Spleen (tissue), 11 donors: Measurements from ENCODE around the gene COBLL1. TPM values are rescaled to one million over a fixed set of nuclear protein-coding genes. Genes with fewer than 3 reads are reported as not detected.

Source experiments
- DNase-seq: peaks from one replicate; pipeline ENCODE4 v3.0.0-alpha.2; 2020
- H3K27ac ChIP-seq, 8 donors: fragments of 200-600 bp; sonication (generic) in 7 of 8; 1 replicate in 4 of 8; 2 replicates in 4 of 8; pipeline versions ENCODE4 v1.5.0 to v1.8.0; 2016 to 2021; ENCODE audit warnings: inconsistent platforms in 4 of 8, mild to moderate bottlenecking in 4 of 8, moderate library complexity in 1 of 8
- H3K27me3 ChIP-seq, 7 donors: fragments of 200-600 bp; sonication (generic) in 6 of 7; replicated peaks in 1 of 7; 1 replicate in 4 of 7; 2 replicates in 3 of 7; pipeline versions ENCODE4 v1.5.0 to v1.8.0; 2016 to 2021; ENCODE audit warnings: inconsistent platforms in 3 of 7, mild to moderate bottlenecking in 1 of 7
- H3K36me3 ChIP-seq, 6 donors: fragments of 200-600 bp; sonication (generic) in 5 of 6; 1 replicate in 4 of 6; 2 replicates in 2 of 6; pipeline versions ENCODE4 v1.5.0 to v1.8.0; 2016 to 2021; ENCODE audit warnings: inconsistent platforms in 2 of 6
- H3K4me1 ChIP-seq, 6 donors: fragments of 200-600 bp; sonication (generic) in 5 of 6; 1 replicate in 3 of 6; 2 replicates in 3 of 6; pipeline versions ENCODE4 v1.5.0 to v1.8.0; 2016 to 2021; ENCODE audit warnings: inconsistent platforms in 3 of 6
- H3K4me3 ChIP-seq, 8 donors: fragments of 200-600 bp; sonication (generic) in 7 of 8; 1 replicate in 4 of 8; 2 replicates in 4 of 8; pipeline versions ENCODE4 v1.5.0 to v1.8.0; 2016 to 2021; ENCODE audit warnings: inconsistent platforms in 4 of 8, mild to moderate bottlenecking in 4 of 8, moderate library complexity in 2 of 8
- H3K9me3 ChIP-seq, 8 donors: fragments of 200-600 bp; sonication (generic) in 7 of 8; 1 replicate in 4 of 8; 2 replicates in 4 of 8; pipeline versions ENCODE4 v1.5.0 to v1.8.0; 2016 to 2021; ENCODE audit warnings: inconsistent platforms in 4 of 8
- CTCF ChIP-seq, 11 experiments: fragments of 200-600 bp in 7 of 11; fragments of 450-650 bp in 4 of 11; sonication (generic) in 4 of 11; IDR thresholded peaks in 8 of 11; conservative IDR thresholded peaks in 3 of 11; 1 replicate in 7 of 11; 2 replicates in 4 of 11; pipeline versions ENCODE4 v1.4.0 to v1.8.0; 2016 to 2021; ENCODE audit warnings: antibody characterized with exemption in 11 of 11, inconsistent platforms in 4 of 11, mild to moderate bottlenecking in 1 of 11
- POLR2A ChIP-seq, 3 donors: fragments of 450-650 bp; IDR thresholded peaks; one replicate each; pipeline ENCODE4 v1.5.1; 2017; ENCODE audit warnings: antibody characterized with exemption in 3 of 3, mild to moderate bottlenecking in 1 of 3
- POLR2AphosphoS5 ChIP-seq, 3 donors: sonication (generic); formaldehyde crosslinking; IDR thresholded peaks; one replicate each; pipeline ENCODE4 v1.5.1; 2017; ENCODE audit warnings: antibody characterized with exemption in 3 of 3
- WGBS, 5 donors: extraction: QIAGEN DNeasy Blood & Tissue Kit in 3 of 5; methylation state at CpG; one replicate each; pipeline versions ENCODE4 v1.1.5 to v1.1.7; 2013 to 2018; 5-methylcytosine and 5-hydroxymethylcytosine counted together
- intact Hi-C: fragments of 100-400 bp; cut with DNase I; formaldehyde crosslinking; loops from one replicate; pipeline ENCODE4 v1.15.0; 2023; ENCODE audit warnings: low total_unique reads
- polyA plus RNA-seq, 3 donors: library from polyadenylated mRNA; stranded (reverse); fragments of 200-250 nt; gene quantifications; one replicate each; pipeline ENCODE4 v1.2.1, GENCODE V29; 2013
- total RNA-seq, 7 donors: library from RNA; depleted of rRNA in 3 of 7; stranded (reverse); fragments of >200 nt in 3 of 7; fragmentation: NEBNext Ultra II Directional in 4 of 7; extraction: Animal tissue kit (Norgen Biotek cat#: 25700) in 4 of 7; gene quantifications; one replicate each; pipeline versions ENCODE4 v1.1.0 to v1.2.1, GENCODE V29; 2016 to 2021
- donor health status: healthy with polysubstance abuse.
- donor health status: DM: no; HTN: no; CAD: no; lungs with moderate emphysema.
- donor health status: DM: no; HTN: no; CAD: no.
- donor health status: Bipolar disorder and iron deficiency.
- donor health status: healthy.
- donor health status: DM: no; HTN: no; CAD: no.
- donor health status: DM: yes; HTN: yes; CAD: no.

The COBLL1 gene
- total and polyA plus RNA-seq, 10 donors, result 6.4 to 86.8 (median 49.9) TPM

GRCh38 chr2:164773635-164774034 lies 68.0 kb downstream of the COBLL1 start:
- H3K4me1 ChIP-seq, result no peaks in the 10 kb centered on the region
- H3K27ac ChIP-seq, result no peak overlapping the region
- no peaks in the 10 kb centered on the region for H3K27me3 ChIP-seq
- no peak for TF ChIP-seq POLR2A (IDR thresholded peaks at IDR 0.05)
- no peak for TF ChIP-seq CTCF (IDR thresholded peaks at IDR 0.05 in 8 of 11, conservative IDR thresholded peaks at IDR 0.05 in 3 of 11)
- TF ChIP-seq POLR2AphosphoS5 (IDR thresholded peaks at IDR 0.05), result no peak
- no peaks in the 10 kb centered on the region for H3K9me3 ChIP-seq
- H3K4me3 ChIP-seq, result no peak overlapping the region
- 90 to 98% (median 94%) methylated on average over 3 of the region's 3 CpGs for WGBS, 5 donors
- intact Hi-C loops, result no loop called here
- H3K36me3 ChIP-seq, result no peaks in the 10 kb centered on the region
- DNase-seq, result no peak

GRCh38 chr2:164773091-164773490 lies 68.5 kb downstream of the COBLL1 start:
- intact Hi-C loops, result no loop called here
- Histone ChIP-seq H3K27ac (no peak overlapping the region), H3K36me3 (no peaks in the 10 kb centered on the region), H3K27me3 (no peaks in the 10 kb centered on the region), H3K4me1 (no peaks in the 10 kb centered on the region), H3K4me3 (no peak overlapping the region), H3K9me3 (no peaks in the 10 kb centered on the region)
- 92 to 96% (median 95%) methylated on average over 3 of the region's 3 CpGs for whole genome bisulfite sequencing, 5 donors
- DNase-seq, result no peak
- no peak for TF ChIP-seq POLR2AphosphoS5 (IDR thresholded peaks at IDR 0.05)
- TF ChIP-seq POLR2A (IDR thresholded peaks at IDR 0.05), result no peak
- TF ChIP-seq CTCF (IDR thresholded peaks at IDR 0.05 in 8 of 11, conservative IDR thresholded peaks at IDR 0.05 in 3 of 11), result no peak

GRCh38 chr2:164771897-164772296 lies 69.7 kb downstream of the COBLL1 start:
- Histone ChIP-seq H3K27me3 (no peaks in the 10 kb centered on the region), H3K4me3 (no peak overlapping the region), H3K4me1 (no peaks in the 10 kb centered on the region), H3K9me3 (no peaks in the 10 kb centered on the region), H3K36me3 (no peaks in the 10 kb centered on the region), H3K27ac (no peak overlapping the region)
- WGBS, 5 donors, result 79 to 85% (median 81%) methylated on average over 2 of the region's 2 CpGs
- intact Hi-C loops, result no loop called here
- TF ChIP-seq CTCF (IDR thresholded peaks at IDR 0.05 in 8 of 11, conservative IDR thresholded peaks at IDR 0.05 in 3 of 11), result no peak
- TF ChIP-seq POLR2A (IDR thresholded peaks at IDR 0.05), result no peak
- TF ChIP-seq POLR2AphosphoS5 (IDR thresholded peaks at IDR 0.05), result no peak
- DNase-seq, result no peak

- no peaks in the 10 kb centered on the region for H3K36me3 ChIP-seq
- intact Hi-C loops, result no loop called here
- no peak for DNase-seq
- H3K4me1 ChIP-seq, result peaks cover 0 to 8% (median 0%) of the 10 kb centered on the region in 6 donors
- H3K9me3 ChIP-seq, result no peaks in the 10 kb centered on the region
- H3K27ac ChIP-seq, result no peak overlapping the region
- no peak overlapping the region for H3K4me3 ChIP-seq
- WGBS, 5 donors, result 79 to 89% (median 85%) methylated on average over 4 of the region's 4 CpGs
- no peaks in the 10 kb centered on the region for H3K27me3 ChIP-seq
- TF ChIP-seq POLR2AphosphoS5 (IDR thresholded peaks at IDR 0.05) (no peak), POLR2A (IDR thresholded peaks at IDR 0.05) (no peak), CTCF (IDR thresholded peaks at IDR 0.05 in 8 of 11, conservative IDR thresholded peaks at IDR 0.05 in 3 of 11) (no peak)
Observed at GRCh38 chr2:164770421-164770916, 71.2 kb downstream of the COBLL1 start.
